Stimulated activated CD4-positive, alpha-beta T cell treated with anti-CD3 and anti-CD28 coated beads, Interleukin-1b, Interleukin-23, amount 100 ng/mL, for 24 hours (primary cell): Measurements from ENCODE around the gene CDK4.
"Not testable (repeated sequence)": the region's sequence is repeated elsewhere in the genome, so short reads cannot be mapped to it uniquely, and the experiment has no call there.

Source experiments
- DNase-seq, 4 experiments: peaks; one replicate each; pipeline ENCODE4 v3.0.0-alpha.2; 2020; ENCODE audit warnings: low read depth in 4 of 4, low spot score in 1 of 4

Gene CDK4

DNA sequence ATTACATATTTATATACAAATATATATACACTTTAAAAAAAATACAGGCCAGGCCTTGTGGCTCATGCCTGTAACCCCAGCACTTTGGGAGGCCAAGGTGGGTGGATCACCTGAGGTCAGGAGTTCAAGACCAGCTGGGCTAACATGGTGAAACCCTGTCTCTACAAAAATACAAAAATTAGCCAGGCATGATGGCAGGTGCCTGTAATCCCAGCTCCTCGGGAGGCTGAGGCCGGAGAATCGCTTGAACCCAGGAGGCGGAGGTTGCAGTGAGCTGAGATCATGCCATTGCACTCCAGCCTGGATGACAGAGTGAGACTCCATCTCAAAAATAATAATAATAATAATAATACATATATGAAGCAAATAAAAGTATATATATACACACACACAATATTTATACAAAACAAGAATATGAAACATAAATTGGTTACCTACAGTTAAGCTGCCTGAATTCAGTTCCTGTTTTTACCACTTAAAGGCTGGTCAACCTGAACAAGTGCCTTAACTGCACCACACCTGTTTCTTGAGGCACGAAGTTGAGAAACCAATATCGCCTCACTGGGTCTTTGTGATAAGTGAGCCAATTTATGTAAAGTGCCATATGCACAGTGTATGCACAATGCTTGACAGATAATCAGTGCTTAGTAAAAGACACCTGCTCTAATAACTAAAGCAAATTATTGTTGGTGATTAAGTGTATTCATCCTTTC, 36.9 kb downstream of the CDK4 start:
- not testable (repeated sequence) for DNase-seq

DNA sequence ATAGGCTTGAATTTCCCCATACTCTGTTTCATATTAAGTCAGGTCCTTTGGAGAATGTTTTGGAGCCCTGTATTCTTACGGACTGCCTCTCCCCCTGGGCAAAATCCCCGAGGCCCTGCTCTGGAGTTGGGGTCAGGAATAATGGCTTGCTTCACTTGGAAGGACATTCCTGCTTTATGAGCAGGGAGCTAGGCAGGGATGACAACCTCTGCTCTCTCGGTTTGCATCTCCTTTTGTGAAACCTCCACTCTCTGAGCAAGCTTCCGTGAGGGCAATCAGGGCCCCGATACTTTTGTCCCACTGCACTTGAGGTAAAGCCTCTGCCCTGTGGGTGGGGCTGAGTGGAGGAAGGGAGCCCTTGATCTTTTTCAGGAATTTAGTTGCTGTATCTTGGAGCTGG, 38.9 kb downstream of the CDK4 start:
- DNase-seq, result no peak

DNA sequence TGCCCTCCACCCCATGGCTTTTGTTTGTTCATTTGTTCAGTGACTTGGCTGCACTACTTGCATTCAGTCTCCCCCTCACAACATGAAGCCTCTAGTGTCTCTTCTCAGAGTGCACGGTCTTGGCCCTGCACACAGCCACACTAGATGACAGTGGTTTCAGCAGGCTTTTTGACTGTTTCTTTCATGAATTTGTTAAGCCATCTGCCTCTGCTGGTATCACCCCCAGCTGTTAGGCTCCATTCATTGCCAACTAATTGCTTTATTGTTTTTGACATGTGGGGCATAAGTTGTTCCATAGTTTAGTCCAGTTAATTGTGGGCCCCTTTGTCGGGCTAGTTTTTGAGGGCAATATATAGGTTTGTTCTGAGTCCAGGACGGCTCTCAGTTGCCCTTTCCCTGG, 39.4 kb downstream of the CDK4 start:
- DNase-seq, result no peak

DNA sequence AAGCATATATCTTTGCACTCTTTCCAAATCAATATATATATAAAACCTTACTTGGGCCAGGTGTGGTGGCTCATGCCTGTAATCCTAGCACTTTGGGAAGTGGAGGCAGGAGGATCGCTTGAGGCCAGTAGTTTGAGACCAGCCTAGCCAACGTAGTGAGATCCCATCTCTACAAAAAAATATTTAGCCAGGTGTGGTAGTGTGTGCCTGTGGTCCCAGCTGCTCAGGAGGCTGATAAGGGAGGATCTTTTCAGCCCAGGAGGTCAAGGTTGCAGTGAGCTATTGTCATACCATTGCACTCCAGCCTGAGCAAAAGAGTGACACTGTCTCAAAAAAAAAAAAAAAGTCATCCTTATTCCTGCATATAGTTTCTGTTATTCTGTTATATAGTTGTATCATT, 43.8 kb downstream of the CDK4 start:
- no peak for DNase-seq

DNA sequence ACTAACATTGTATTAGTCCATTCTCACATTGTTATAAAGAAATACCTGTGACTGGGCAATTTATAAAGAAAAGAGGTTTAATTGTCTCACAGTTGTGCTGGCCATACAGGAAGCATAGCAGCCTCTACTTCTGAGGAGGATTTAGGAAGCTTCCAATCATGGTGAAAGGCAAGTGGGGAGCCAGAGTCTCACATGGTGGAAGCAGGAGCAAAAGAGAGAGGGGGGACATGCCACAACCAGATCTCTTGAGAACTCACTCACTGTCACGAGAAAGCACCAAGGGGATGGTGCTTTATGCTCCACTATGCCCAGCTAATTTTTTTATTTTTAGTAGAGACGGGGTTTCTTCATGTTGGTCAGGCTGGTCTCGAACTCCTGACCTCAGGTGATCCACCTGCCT, 44.9 kb downstream of the CDK4 start:
- no peak for DNase-seq

DNA sequence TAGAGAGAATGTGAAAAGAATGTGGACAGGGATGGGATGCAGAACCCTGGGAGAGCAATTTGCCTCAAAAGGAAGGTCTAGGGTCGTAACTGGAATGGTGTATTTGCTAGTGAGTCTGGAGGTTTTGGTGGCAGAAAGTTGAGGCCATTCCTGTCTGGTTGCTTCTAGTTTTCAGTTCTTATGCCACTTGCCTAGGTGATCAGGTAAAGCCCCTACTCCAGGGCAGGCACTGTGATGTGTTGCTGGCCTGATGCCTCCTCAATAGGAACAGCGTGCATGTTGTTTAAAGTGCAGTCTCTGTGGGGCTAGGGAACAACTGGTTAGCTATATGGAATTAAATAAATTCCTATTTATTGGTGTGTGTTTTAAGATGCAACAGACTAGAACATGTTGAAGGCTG, 51.8 kb downstream of the CDK4 start:
- DNase-seq, result no peak

DNA sequence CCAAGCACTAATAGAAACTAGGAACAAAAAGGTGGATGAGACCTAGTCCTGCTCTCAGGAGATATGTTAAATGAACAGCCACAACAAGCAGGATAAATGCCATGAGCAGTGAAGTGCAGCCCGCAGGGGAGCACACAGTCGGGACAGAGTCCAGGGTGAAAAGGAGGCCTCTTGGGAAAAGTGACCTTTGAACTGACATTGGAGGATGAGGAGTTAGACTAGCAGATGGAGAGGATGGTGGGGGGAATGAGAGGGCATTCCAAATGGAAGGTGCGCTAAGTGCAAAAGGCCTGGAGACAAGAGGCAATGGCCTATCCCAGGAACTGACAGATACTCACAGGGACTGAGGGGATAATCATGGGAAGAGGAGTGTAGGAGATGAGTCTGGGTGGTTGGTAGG, 53.7 kb downstream of the CDK4 start:
- no peak for DNase-seq
